GM18951 (cell line): ENCODE measurements around the gene DAGLB.
"Not testable (repeated sequence)": the region's sequence is repeated elsewhere in the genome, so short reads cannot be mapped to it uniquely, and the experiment has no call there.

Source experiments
- POLR2A ChIP-seq: IDR thresholded peaks from 4 replicates; pipeline ENCODE4 v1.6.1; 2011; ENCODE audit warnings: mild to moderate bottlenecking; ENCODE audit not compliant: insufficient read length, insufficient read depth; ENCODE audit errors: extremely low read depth
- in situ Hi-C: fragments of 300-500 bp; cut with MboI; formaldehyde crosslinking; loops from one replicate; pipeline ENCODE4 v1.12.0; 2022; ENCODE audit warnings: low sequenced_read_pairs, mixed read lengths, inconsistent platforms; ENCODE audit not compliant: unreplicated experiment

DAGLB gene

DNA sequence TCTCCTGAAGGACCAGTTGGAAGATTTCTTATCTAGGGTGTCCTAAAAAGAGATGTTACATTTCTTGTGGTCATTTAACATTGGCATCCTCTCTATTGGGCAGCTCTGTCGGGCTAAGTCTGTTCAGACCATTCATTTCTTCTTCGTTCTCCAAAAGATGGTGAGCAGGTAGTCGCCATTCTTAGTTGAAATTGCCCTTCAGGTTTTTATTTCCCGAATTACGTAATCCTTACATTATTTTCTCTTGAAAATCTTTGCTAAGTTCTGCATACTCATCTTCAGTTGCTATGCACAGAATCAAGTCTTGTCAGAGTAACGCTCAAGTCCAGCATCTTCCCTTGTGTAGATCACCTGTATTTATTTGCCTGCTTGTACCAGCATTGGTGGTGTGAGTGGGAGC, 53.6 kb downstream of the DAGLB start:
- in situ Hi-C loops, result no loop called here
- TF ChIP-seq POLR2A, result no peak

DNA sequence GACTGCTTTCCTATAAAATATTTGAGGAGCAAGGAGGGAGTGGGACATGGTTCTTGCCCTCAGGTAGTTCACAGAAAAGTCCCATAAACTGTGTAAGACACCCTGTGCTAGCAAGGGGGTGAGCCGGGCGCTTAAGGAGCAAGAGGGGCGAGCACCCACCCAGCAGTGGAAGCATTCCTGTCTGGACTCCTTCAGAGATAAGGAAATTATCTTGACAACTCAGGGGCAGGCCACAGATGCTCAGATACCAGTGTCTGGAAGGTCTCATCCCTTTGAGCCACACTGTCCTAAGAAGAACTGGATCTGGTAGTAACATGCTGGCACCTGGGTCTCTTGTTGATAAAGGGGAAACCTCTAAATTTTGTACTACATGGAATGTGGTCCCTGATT, 54.1 kb downstream of the DAGLB start:
- TF ChIP-seq POLR2A, result no peak
- in situ Hi-C loops, result no loop called here

DNA sequence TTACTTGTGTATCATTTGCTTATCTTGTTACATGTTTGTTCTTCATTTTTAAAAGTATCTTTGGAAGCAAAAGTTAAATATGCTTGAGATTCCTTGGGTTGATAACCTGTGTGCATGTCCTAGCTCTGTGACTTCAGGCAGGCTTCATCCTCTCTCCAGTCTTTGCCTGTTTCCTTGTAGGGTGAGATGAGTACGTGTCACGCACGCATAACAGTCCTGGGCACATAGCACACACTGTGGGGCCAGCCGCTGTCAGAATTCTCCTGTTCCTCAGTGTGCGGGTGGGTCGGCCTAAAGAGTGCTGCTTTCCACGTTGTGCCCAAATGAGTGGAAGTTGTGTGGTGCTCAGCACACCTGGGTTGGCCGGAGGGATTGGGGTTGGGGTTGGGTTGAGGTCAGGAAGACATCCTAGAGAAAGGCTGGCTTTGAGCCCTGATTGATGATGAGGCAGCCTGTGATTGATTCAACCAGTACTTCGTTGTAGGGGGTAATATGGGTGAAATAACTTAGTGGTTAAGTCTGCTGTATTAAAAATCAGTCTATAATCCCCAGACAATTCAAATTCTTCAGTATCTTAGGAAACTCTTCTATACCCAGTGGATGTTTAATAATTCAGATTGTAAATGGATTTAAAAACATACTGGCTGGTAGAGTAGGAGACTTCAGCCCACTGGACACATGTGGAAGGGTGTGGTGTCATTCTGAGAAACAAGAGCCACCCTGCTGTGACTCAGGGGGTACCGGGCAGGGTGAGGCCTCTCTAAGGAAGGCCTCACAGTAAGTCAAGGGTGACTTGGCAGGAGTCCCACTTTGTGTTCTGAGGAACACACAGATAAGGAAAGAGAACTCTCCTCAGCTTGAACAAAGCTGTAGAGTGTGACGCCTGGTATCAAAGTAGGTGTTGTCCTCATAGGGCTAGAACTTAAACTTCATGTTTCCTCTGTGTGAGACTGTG, 54.8 kb downstream of the DAGLB start:
- no peak for TF ChIP-seq POLR2A
- in situ Hi-C loops, result no loop called here

DNA sequence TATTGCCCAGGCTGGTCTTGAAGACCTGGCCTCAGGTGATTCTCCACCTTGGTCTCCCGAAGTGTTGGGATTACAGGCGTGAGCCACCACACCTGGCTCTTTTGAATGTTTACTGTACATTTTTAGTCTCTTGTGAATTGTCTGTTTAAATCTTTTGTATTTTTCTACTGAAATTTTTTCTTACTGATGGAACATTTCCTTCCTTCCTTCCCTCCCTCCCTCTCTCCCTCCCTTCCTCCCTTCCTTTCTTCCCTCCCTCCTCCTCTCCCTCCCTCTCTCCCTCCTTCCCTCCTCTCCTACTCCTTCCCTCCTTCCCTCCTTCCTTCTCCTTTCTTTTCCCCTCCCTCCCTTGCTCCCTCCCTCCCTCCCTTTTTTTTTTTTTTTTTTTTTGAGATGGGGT, 58.0 kb downstream of the DAGLB start:
- no peak for TF ChIP-seq POLR2A
- in situ Hi-C loops, result no loop called here

DNA sequence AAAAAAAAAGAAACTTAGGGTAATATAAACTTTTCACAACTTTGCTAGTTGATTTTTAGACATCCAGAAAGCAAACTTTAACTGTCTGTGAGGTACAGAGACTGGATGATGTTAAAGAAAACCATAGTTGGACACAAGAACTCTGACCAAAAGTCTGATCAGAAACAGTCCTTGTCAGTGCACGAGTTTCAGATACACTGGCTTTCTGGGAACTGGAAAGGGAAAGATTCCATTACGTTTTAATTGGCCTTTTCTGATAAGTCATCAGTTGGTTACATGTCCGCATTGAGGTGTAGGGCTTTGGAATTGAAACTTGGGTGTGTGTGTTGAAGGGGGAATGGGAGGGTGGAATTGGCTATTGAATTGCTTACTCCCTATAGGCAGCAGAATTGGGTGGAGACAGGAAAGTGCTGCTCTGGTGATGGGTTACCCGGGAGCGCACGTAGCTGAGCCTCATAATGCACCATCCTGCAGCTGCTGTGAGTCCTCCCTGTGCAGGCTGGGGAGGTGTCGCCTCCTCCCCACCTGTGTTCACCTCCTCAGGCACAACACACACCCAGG, 59.9 kb downstream of the DAGLB start:
- no peak for TF ChIP-seq POLR2A
- in situ Hi-C loops, result no loop called here

DNA sequence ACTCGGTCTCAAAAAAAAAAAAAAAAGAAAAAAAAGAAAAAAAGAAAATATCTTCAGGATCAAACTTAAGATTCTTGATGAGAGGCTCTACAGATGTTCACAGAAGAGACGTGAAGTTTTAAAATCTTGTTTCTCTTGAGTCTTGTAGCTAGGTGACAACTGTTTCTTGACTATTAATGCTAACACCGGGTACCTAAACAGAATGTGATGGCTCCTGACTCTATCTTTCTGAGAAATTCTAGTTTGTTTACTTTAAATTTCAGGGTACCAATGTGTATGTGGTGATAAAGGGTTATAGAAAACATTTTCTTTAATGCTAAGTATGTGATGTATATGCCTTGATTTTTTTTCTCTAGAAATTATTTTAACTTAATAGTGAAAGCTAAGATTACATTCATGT, 61.0 kb downstream of the DAGLB start:
- in situ Hi-C loops, result no loop called here

DNA sequence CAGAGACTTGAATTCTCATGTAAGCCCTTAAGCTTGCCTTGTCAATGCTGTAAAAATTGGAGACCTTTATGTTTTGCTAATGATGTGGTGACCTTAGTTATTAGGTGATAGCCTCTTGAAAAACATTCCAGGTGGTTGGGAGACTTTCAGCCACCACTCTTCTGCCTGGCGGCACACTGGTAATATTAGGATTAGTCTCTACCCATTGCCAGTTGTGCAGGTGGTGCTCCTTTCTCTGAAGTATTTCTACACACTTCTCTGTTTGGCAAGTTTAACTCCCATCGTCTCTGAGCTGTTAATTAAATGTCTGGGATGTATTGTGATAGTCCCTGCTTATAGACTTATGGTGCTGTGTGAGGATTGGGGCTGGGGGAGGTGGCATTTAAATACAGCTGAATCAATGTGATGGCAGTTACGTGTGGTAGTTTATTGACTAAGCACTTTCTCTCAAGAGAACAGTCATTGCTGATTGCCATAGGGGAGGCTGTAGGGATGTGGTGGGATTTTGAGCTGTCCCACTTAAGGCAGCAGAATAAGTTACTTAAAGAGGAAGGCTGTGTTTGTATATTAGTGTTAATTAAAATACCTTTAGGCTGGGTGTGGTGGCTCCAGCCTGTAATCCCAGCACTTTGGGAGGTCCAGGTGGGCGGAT, 61.7 kb downstream of the DAGLB start:
- no peak for TF ChIP-seq POLR2A
- in situ Hi-C loops, result no loop called here

More for the DNA sequence above, 61.0 kb downstream of the DAGLB start:
- TF ChIP-seq POLR2A, result no peak

DNA sequence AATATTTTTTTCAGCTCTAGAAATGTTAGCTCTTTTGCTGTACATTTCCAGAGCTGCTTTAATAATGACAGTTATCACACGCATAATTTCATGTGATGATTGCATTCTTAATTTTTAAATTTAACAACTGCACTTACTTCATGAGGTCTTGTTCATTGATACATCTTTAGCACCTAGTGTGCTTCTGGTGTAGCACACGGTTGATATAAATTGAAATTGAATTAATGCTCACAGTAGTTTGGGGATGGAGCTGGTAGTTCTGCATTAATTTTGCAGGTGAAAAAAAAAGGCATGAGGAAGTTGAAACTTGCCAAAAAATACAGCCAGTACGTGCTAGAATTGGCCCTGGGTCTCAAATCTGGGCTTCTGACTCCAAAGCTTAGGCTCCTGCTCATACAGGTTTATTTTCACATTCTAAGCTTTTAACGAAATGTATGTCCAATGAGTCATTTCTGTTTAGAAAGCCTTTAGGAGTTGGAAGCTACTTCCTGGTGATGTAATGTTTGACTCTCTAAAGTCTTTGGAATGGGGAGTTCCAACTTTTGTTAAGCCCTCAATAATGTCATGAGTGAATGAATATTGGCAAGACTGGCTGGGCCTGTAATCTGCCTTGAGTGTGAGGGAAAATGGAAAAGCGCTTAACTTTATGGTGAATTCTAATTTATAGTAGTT, 62.5 kb downstream of the DAGLB start:
- in situ Hi-C loops, result no loop called here
- no peak for TF ChIP-seq POLR2A

DNA sequence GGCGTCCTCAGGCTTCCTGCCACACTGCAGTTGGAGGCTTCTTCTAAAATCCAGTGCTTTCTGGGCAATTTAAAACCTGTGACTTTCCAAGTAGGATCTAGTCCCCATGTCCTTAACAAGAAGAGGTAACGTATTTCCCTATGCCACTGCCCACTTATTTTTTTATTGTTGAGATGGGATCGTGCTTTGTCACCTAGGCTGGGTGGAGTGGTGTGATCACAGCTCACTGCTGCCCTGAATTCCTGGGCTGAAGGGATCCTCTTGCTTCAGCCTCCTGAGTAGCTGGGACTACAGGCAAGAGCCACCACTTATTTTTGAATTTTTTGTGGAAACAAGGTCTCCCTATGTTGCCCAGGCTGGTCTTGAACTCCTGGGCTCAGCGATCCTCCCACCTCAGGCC, 63.4 kb downstream of the DAGLB start:
- no peak for TF ChIP-seq POLR2A
- in situ Hi-C loops, result no loop called here

DNA sequence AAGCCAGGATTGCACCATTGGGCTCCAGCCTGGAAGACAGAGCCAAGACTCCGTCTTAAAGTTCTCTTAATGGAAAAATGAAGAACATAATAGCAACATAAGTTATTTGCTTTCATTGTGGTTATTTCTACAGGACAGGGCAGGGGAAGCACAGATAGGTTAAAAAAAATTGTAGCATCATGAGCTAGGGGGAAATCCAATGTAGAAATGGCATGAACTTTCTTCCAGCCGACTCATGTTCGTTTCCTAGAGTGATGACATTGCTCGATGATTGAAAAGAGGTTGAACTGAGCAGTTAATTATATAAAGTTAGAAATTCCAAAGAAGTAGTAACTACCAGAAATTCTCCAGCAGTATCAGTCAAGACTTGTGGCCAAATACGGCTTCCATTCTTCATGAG, 64.9 kb downstream of the DAGLB start:
- no peak for TF ChIP-seq POLR2A
- in situ Hi-C loops, result no loop called here

DNA sequence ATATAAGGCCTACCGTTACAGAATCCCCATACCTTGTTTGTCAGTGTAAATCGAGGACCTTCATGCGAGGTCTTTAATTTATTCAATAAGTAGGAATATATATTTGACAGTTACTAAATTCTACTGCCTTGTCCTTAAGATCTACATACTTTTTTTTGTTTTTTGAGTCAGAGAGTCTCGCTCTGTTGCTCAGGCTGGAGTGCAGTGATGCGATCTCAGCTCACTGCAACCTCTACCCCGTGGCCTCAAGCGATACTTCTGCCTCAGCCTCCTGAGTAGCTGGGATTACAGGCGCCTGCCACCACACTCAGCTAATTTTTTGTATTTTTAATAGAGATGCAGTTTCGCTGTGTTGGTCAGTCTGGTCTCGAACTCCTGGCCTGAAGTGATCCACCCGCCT, 65.9 kb downstream of the DAGLB start:
- in situ Hi-C loops, result not testable (repeated sequence)

DNA sequence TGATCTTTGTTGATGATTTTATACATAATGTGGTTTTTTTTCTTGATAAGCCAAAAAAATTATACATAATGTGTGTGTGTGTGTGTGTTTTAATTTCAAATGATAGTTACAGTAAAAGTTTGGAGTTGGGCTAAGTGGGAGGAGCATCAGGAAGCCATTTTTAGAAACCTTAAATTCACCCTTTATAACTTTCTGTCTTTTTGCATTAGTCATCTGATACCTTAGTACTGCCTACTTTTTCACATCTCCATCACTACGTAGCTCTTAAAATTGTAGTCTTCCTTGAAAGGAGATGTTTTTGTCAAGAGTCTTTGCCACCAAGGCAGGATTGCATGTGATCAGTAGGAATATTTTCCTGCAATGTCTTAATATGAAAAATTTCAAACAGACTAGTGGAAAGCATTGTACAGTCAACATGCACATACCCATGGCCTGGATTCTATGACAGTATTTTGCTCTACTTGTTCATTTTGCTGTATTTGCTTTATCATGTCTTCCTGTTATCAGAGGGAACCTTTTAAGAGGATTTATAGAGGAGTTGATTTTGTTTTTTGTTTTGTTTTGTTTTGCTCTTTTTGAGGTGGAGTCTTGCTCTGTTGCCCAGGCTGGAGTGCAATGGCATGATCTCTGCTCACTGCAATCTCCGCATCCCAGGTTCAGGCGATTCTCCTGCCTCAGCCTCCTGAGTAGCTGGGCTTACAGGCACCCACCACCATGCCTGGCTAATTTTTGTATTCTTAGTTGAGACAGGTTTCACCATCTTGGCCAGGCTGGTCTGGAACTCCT, 67.3 kb downstream of the DAGLB start:
- no peak for TF ChIP-seq POLR2A
- in situ Hi-C loops, result no loop called here

DNA sequence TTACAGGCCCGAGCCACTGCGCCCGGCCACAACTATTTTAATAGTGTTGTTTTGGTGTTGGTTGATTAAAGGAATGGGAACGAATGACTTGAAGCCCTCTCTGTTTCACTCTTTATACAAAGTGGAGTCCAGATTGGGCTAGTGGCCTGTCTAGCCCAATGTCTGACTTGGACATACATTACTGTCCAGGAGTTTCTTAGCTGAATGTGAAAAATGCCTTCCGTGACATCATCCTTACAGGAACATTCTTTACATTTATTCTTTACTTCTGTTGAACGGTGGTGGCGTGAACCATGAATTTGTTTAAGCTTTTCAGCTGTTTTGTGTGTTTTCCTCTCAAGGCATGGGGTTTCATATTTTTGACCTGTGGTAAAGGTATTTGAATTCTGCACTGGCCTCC, 67.9 kb downstream of the DAGLB start:
- TF ChIP-seq POLR2A, result no peak

DNA sequence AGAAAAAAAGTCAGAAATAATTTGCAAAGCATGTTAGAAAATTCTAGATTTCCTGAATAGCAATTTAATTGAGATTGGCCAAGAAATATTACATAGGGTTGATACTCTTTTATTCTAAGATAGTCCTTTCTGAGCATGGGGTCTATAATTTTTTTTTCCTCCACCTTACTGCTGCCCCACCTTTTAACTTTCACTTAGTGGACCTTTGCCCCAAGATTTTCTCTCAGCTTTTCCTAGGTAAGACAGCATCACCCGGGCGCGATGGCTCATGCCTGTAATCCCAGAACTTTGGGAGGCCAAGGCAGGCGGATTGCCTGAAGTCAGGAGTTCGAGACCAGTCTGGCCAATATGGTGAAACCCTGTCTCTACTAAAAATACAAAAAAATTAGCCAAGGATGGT, 69.2 kb downstream of the DAGLB start:
- in situ Hi-C loops, result not testable (repeated sequence)

More for the DNA sequence above, 67.9 kb downstream of the DAGLB start:
- in situ Hi-C loops, result no loop called here
